HL-60 (cell line): ENCODE measurements around the gene SNAPC5.

Source experiments
- DNase-seq, 2 experiments: peaks; one replicate each; pipeline ENCODE4 v3.0.0-alpha.2; 2010 to 2020; ENCODE audit warnings: low read depth in 1 of 2, low spot score in 1 of 2
- H3K27ac ChIP-seq: fragments of 250-450 bp; sonication (Bioruptor Pico); replicated peaks from 2 replicates; pipeline ENCODE4 v1.5.1; 2020; ENCODE audit warnings: mild to moderate bottlenecking, moderate library complexity
- H3K27me3 ChIP-seq: fragments of 250-450 bp; sonication (Bioruptor Pico); 2 replicates; pipeline ENCODE4 v1.5.1; 2021; ENCODE audit warnings: mild to moderate bottlenecking, moderate library complexity; ENCODE audit not compliant: insufficient read depth, poor library complexity, severe bottlenecking
- H3K4me3 ChIP-seq: replicated peaks from 2 replicates; pipeline ENCODE4 v1.5.1; 2011; ENCODE audit warnings: mild to moderate bottlenecking, control low read depth, low read length; ENCODE audit not compliant: insufficient read depth
- CTCF ChIP-seq: IDR thresholded peaks from one replicate; pipeline ENCODE4 v1.5.1; 2011; ENCODE audit warnings: low read length, control low read depth, inconsistent platforms; ENCODE audit not compliant: insufficient read depth
- GABPA ChIP-seq: IDR thresholded peaks from 2 replicates; pipeline ENCODE4 v1.6.1; 2012; ENCODE audit warnings: low read depth
- POLR2AphosphoS5 ChIP-seq: IDR thresholded peaks from 2 replicates; pipeline ENCODE4 v1.6.1; 2012; ENCODE audit warnings: low read depth
- REST ChIP-seq: IDR thresholded peaks from 2 replicates; pipeline ENCODE4 v1.6.1; 2012; ENCODE audit warnings: low read depth; ENCODE audit not compliant: insufficient replicate concordance
- SPI1 ChIP-seq: IDR thresholded peaks from 2 replicates; pipeline ENCODE4 v1.6.1; 2012; ENCODE audit warnings: low read depth, mild to moderate bottlenecking, borderline replicate concordance

SNAPC5 gene

GRCh38 chr15:66477011-66477410 is 20.6 kb downstream of the SNAPC5 start:
- no peak overlapping the region for H3K27ac ChIP-seq
- no peak for TF ChIP-seq POLR2AphosphoS5
- TF ChIP-seq REST: no peak
- TF ChIP-seq GABPA: no peak
- no peak for TF ChIP-seq CTCF
- TF ChIP-seq SPI1: no peak
- no peak for DNase-seq
- H3K27me3 ChIP-seq: no peaks in the 10 kb centered on the region
- H3K4me3 ChIP-seq: no peak overlapping the region

- no peaks in the 10 kb centered on the region for H3K27me3 ChIP-seq
- H3K4me3 ChIP-seq: no peak overlapping the region
- no peak overlapping the region for H3K27ac ChIP-seq
- DNase-seq: no peak
- no peak for TF ChIP-seq GABPA
- no peak for TF ChIP-seq SPI1
- no peak for TF ChIP-seq CTCF
- no peak for TF ChIP-seq REST
- no peak for TF ChIP-seq POLR2AphosphoS5
Measured at GRCh38 chr15:66476535-66476934, 21.0 kb downstream of the SNAPC5 start.

GRCh38 chr15:66474963-66475362 is 22.6 kb downstream of the SNAPC5 start:
- TF ChIP-seq REST (no peak), CTCF (no peak), POLR2AphosphoS5 (no peak), GABPA (no peak), SPI1 (no peak)
- Histone ChIP-seq H3K27ac (no peak overlapping the region), H3K4me3 (no peak overlapping the region), H3K27me3 (no peaks in the 10 kb centered on the region)
- DNase-seq: no peak
